ENCODE measurements around the gene CELF1. TPM values are rescaled to one million over a fixed set of nuclear protein-coding genes. Genes with fewer than 3 reads are reported as not detected.
"Not testable (repeated sequence)": the region's sequence is repeated elsewhere in the genome, so short reads cannot be mapped to it uniquely, and the experiment has no call there.

CELF1 gene
- total RNA-seq, 2 donors from 2014 or later, result 57.1 to 65.9 TPM

DNA sequence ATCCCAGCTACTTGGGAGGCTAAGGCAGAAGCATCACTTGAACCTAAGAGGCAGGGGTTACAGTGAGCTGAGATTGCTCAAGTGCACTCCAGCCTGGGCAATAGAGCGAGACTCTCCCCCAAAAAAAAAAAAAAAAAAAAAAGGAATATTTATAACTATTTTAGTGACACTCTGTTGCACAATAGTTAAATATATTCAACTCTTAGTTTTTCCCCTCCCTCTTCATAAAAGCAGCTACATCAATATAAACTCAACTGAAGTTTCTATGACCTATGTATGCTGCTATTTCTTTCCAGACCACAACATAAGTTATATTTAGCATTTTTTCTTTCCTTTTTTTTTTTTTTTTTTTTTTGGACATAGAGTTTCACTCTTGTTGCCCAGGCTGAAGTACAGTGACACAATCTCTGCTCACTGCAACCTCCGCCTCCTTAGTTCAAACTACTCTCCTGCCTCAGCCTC, 19.2 kb downstream of the CELF1 start:
- Histone ChIP-seq H3K4me1 (peaks cover 3 to 66% of the 10 kb centered on the region in 2 donors), H3K4me3 (no peak overlapping the region), H3K27ac (no peak overlapping the region)

DNA sequence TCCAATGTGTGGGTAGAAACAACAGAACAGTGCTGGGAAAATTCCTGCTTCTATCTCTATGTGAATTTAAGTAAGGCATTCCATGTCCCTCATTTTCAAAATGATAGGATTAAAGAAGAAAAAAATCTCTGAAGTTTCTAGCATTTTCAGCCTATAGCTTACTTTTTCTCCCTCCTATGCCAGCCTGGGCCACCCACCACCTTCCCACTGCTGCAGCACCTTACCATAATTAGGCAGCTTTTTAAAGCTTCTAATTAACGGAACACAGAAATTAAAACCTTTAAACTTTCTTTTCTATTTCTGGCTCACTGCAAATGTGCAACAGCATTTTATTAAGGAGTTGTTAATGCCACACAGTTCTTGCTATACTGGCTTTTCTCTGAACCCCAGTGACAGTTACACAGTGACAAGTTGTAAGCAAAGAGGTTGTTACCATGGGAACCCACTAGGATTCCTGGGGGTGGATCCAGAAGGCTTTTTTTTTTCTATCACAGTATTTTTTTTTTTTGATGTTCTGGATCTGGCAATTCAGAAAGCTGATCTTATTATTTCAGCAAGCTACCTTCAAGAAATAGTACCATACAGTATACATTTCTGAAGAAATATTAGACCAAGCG, 20.2 kb downstream of the CELF1 start:
- TF ChIP-seq, protein P1, sequence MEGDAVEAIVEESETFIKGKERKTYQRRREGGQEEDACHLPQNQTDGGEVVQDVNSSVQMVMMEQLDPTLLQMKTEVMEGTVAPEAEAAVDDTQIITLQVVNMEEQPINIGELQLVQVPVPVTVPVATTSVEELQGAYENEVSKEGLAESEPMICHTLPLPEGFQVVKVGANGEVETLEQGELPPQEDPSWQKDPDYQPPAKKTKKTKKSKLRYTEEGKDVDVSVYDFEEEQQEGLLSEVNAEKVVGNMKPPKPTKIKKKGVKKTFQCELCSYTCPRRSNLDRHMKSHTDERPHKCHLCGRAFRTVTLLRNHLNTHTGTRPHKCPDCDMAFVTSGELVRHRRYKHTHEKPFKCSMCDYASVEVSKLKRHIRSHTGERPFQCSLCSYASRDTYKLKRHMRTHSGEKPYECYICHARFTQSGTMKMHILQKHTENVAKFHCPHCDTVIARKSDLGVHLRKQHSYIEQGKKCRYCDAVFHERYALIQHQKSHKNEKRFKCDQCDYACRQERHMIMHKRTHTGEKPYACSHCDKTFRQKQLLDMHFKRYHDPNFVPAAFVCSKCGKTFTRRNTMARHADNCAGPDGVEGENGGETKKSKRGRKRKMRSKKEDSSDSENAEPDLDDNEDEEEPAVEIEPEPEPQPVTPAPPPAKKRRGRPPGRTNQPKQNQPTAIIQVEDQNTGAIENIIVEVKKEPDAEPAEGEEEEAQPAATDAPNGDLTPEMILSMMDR (IDR thresholded peaks at IDR 0.05), result no peak
- H3K4me3 ChIP-seq, result no peak overlapping the region
- H3K9me3 ChIP-seq, result no peaks in the 10 kb centered on the region
- no peaks in the 10 kb centered on the region for H3K36me3 ChIP-seq
- no peaks in the 10 kb centered on the region for H3K27me3 ChIP-seq
- DNase-seq (ENCODE audit: low spot score), result no peak
- H3K27ac ChIP-seq, result peak overlapping the region; percentile 8 to 47
- peaks cover 3 to 58% of the 10 kb centered on the region in 2 donors for H3K4me1 ChIP-seq

More for the DNA sequence above, 19.2 kb downstream of the CELF1 start:
- Histone ChIP-seq H3K27me3 (no peaks in the 10 kb centered on the region), H3K9me3 (no peaks in the 10 kb centered on the region), H3K36me3 (no peaks in the 10 kb centered on the region)
- TF ChIP-seq, protein P1 (IDR thresholded peaks at IDR 0.05), result no peak
- DNase-seq (ENCODE audit: low spot score), result no peak

DNA sequence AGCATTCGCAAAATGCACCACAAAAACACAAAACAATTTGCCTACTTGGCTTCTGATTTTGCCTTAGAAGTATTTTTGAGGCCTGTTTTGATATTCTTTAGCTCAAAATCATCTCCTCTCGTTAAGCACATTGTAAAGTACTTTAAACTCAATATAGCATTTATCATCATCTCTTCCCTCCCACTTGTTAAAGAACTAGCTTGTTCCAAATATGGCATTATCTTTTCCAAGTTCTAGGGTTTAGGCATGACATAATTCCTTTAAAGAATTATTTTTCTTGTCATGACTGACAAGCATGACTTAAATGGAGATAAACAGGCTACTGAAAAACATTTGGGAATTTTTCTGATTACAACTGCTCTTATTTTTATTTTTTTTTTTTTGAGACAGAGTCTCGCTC, 21.3 kb downstream of the CELF1 start:
- H3K4me1 ChIP-seq, result peaks cover 3 to 54% of the 10 kb centered on the region in 2 donors
- H3K36me3 ChIP-seq, result no peaks in the 10 kb centered on the region
- H3K27ac ChIP-seq, result peak overlapping the region in 1 of 2 donors; percentile 8
- no peaks in the 10 kb centered on the region for H3K9me3 ChIP-seq
- no peaks in the 10 kb centered on the region for H3K27me3 ChIP-seq
- H3K4me3 ChIP-seq, result no peak overlapping the region
- TF ChIP-seq, protein P1 (IDR thresholded peaks at IDR 0.05), result no peak
- no peak for DNase-seq (ENCODE audit: low spot score)

DNA sequence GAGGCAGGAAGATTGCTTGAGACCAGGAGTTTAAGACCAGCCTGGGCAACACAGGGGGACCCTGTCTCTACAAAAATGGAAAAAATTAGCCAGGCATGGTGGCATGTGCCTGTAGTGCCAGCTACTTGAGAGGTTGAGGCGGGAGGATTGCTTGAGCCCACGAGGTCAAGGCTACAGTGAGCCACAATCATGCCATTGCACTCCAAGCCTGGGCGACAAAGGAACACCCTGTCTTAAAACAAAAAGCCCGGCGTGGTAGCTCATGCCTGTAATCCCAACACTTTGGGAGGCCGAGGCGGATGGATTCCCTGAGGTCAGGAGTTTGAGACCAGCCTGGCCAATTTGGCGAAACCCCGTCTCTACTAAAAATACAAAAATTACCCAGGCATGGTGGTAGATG, 22.2 kb downstream of the CELF1 start:
- not testable (repeated sequence) for H3K27me3 ChIP-seq; H3K36me3 ChIP-seq; H3K9me3 ChIP-seq; H3K27ac ChIP-seq; H3K4me3 ChIP-seq; DNase-seq (ENCODE audit: low spot score)
- peaks cover 3 to 51% of the 10 kb centered on the region in 2 donors for H3K4me1 ChIP-seq

DNA sequence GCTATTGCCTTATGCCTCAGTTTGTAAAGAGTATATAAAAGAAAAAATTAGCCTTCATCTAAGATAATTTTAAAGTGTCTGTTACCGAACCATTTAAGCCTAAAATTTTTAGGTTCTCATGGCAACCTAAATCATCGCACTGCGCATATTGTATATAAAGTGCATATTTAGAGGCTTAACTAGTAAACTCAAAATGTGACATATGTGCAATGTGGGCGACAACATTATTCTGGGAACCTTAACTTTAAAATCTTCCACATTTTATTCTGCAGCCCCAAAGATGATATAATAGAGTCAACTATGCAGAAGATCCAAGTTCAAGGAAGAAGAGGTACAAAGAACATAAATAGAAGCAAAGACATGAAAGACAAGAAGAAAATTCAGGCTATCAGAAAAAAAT, 23.0 kb downstream of the CELF1 start:
- peaks cover 3 to 51% of the 10 kb centered on the region in 2 donors for H3K4me1 ChIP-seq
- no peak overlapping the region for H3K4me3 ChIP-seq
- TF ChIP-seq, protein P1 (IDR thresholded peaks at IDR 0.05), result no peak
- H3K9me3 ChIP-seq, result no peaks in the 10 kb centered on the region
- no peak for DNase-seq (ENCODE audit: low spot score)
- no peak overlapping the region for H3K27ac ChIP-seq
- no peaks in the 10 kb centered on the region for H3K27me3 ChIP-seq
- H3K36me3 ChIP-seq, result no peaks in the 10 kb centered on the region

DNA sequence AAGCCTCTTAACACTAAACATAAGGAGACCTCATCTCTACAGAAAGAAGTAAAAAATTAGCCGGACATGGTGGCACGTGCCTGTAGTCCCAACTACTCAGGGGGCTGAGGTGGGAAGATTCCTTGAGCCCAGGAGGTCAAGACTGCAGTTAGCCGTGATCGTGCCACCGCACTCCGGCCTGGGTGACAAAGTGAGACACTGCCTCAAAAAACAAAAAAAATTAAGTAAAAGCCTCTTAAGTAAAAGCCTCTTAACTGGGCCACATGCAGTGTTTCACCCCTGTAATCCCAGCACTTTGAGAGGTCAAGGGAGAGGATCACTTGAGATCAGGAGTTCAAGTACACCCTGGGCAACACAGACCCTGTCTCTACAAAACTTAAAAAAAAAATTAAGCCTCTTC, 25.7 kb downstream of the CELF1 start:
- Histone ChIP-seq H3K4me3 (no peak overlapping the region), H3K27me3 (no peaks in the 10 kb centered on the region), H3K9me3 (no peaks in the 10 kb centered on the region), H3K27ac (no peak overlapping the region), H3K36me3 (no peaks in the 10 kb centered on the region), H3K4me1 (peaks cover 0 to 56% of the 10 kb centered on the region in 2 donors)
- TF ChIP-seq, protein P1 (IDR thresholded peaks at IDR 0.05), result no peak
- peak; percentile 44 for DNase-seq (ENCODE audit: low spot score)

DNA sequence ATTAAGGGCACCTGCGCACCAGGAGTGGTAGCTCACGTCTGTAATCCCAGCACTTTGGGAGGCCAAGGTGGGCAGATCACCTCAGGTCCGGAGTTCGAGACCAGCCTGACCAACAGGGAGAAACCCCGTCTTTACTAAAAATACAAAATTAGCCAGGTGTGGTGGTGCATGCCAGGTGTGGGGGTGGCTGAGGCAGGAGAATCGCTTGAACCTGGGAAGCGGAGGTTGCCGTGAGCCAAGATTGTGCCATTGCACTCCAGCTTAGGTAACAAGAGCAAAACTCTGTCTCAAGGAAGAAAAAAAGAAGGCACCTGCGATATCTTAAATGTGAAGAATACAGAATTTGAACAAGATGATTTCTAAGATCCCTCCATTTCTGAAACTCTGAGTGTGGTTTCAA, 26.9 kb downstream of the CELF1 start:
- peaks cover 0 to 50% of the 10 kb centered on the region in 2 donors for H3K4me1 ChIP-seq
- not testable (repeated sequence) for H3K4me3 ChIP-seq, H3K9me3 ChIP-seq, H3K36me3 ChIP-seq, H3K27ac ChIP-seq, H3K27me3 ChIP-seq
- peak; percentile 38 for DNase-seq (ENCODE audit: low spot score)

Measured in right atrium auricular region (tissue), 2 donors.